Vagina (tissue), 2 donors: ENCODE results near the gene RIOK3. TPM values are rescaled to one million over a fixed set of nuclear protein-coding genes. Genes with fewer than 3 reads are reported as not detected.

ENCODE experiments used
- DNase-seq, 2 donors: peaks; one replicate each; pipeline ENCODE4 v3.0.0-alpha.2; 2017; ENCODE audit errors: extremely low spot score in 2 of 2
- H3K27ac ChIP-seq: fragments of 200-600 bp; sonication (generic); one replicate; pipeline ENCODE4 v1.5.1; 2019
- H3K27me3 ChIP-seq: fragments of 200-600 bp; sonication (generic); one replicate; pipeline ENCODE4 v1.5.1; 2019
- H3K36me3 ChIP-seq, 2 donors: fragments of 200-600 bp; sonication (generic); one replicate each; pipeline ENCODE4 v1.5.1; 2017 to 2019
- H3K4me1 ChIP-seq: fragments of 200-600 bp; sonication (generic); one replicate; pipeline ENCODE4 v1.5.1; 2019
- H3K4me3 ChIP-seq, 2 donors: fragments of 200-600 bp; sonication (generic); 1 replicate in 1 of 2; 2 replicates in 1 of 2; pipeline ENCODE4 v1.5.1; 2016 to 2019
- H3K9me3 ChIP-seq: fragments of 200-600 bp; sonication (generic); one replicate; pipeline ENCODE4 v1.5.1; 2019
- POLR2A ChIP-seq, 2 donors: fragments of 450-650 bp; IDR thresholded peaks; one replicate each; pipeline ENCODE4 v1.6.1; 2017; ENCODE audit warnings: antibody characterized with exemption in 2 of 2, mild to moderate bottlenecking in 2 of 2, moderate library complexity in 2 of 2
- POLR2AphosphoS5 ChIP-seq, 2 donors: sonication (generic); formaldehyde crosslinking; IDR thresholded peaks; one replicate each; pipeline ENCODE4 v1.9.0; 2017; ENCODE audit warnings: antibody characterized with exemption in 2 of 2, mild to moderate bottlenecking in 2 of 2, low read depth in 1 of 2; ENCODE audit not compliant: insufficient read depth in 1 of 2
- intact Hi-C: fragments of 100-400 bp; cut with DNase I; formaldehyde crosslinking; loops from one replicate; pipeline ENCODE4 v1.15.1; 2023
- total RNA-seq: library from RNA; depleted of rRNA; stranded (reverse); fragments of >200 nt; gene quantifications from one replicate; pipeline ENCODE4 v1.2.3, GENCODE V29; 2016
- TF ChIP-seq, protein P1 (sequence below), 3 experiments: fragments of 450-650 bp in 2 of 3; fragments of 200-600 bp in 1 of 3; sonication (generic) in 1 of 3; IDR thresholded peaks; one replicate each; pipeline ENCODE4 v1.5.1; 2017 to 2019; ENCODE audit warnings: antibody characterized with exemption in 3 of 3, mild to moderate bottlenecking in 2 of 3, moderate library complexity in 2 of 3

The RIOK3 gene
- total RNA-seq, 1 donor from 2014 or later = 96.7 TPM

DNA sequence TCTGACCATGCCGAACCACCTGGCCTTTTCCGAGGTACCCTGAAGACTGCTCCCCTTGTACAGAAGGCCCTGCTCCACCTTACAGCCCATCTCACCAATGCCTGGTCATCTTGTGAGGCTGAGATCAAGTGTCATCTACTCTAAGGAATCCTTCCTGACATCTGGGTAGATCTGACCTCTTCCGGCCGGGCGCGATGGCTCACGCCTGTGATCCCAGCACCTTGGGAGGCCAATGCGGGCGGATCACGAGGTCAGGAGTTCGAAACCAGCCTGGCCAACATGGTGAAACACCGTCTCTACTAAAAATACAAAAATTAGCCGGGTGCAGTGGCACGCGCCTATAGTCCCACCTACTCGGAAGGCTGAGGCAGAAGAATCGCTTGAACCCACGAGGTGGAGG, 2.1 kb upstream of the RIOK3 start:
- H3K36me3 ChIP-seq = no peaks in the 10 kb centered on the region
- TF ChIP-seq POLR2A (IDR thresholded peaks at IDR 0.05) = no peak
- TF ChIP-seq POLR2AphosphoS5 (IDR thresholded peaks at IDR 0.05; ENCODE audit: insufficient read depth in 1 of 2, low read depth in 1 of 2) = no peak
- TF ChIP-seq, protein P1, sequence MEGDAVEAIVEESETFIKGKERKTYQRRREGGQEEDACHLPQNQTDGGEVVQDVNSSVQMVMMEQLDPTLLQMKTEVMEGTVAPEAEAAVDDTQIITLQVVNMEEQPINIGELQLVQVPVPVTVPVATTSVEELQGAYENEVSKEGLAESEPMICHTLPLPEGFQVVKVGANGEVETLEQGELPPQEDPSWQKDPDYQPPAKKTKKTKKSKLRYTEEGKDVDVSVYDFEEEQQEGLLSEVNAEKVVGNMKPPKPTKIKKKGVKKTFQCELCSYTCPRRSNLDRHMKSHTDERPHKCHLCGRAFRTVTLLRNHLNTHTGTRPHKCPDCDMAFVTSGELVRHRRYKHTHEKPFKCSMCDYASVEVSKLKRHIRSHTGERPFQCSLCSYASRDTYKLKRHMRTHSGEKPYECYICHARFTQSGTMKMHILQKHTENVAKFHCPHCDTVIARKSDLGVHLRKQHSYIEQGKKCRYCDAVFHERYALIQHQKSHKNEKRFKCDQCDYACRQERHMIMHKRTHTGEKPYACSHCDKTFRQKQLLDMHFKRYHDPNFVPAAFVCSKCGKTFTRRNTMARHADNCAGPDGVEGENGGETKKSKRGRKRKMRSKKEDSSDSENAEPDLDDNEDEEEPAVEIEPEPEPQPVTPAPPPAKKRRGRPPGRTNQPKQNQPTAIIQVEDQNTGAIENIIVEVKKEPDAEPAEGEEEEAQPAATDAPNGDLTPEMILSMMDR (IDR thresholded peaks at IDR 0.05) = no peak
- no peak for DNase-seq
- H3K27me3 ChIP-seq = no peaks in the 10 kb centered on the region
- peaks cover 33% of the 10 kb centered on the region for H3K4me1 ChIP-seq
- no peak overlapping the region for H3K27ac ChIP-seq
- intact Hi-C loops = no loop called here
- H3K4me3 ChIP-seq = no peak overlapping the region
- H3K9me3 ChIP-seq = no peaks in the 10 kb centered on the region

DNA sequence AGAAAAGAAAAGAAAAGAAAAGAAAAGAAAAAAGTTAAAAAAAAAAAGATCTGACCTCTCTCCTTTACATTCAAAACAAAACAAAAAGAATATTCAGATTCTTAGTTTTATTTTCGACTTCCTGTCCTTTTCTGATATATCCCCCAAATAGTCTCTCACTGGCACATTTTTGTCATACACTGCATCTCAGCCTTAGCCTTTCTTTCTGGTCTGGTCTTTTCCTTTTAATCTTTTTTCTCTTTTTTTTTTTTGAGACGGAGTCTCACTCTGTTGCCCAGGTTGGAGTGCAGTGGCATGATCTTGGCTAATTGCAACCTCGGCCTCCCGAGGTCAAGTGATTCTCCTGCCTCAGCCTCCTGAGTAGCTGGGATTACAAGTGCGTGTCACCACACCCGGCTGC, 1.6 kb upstream of the RIOK3 start:
- DNase-seq = no peak
- intact Hi-C loops = no loop called here
- Histone ChIP-seq H3K27me3 (no peaks in the 10 kb centered on the region), H3K36me3 (no peaks in the 10 kb centered on the region), H3K27ac (peak overlapping the region; percentile 94), H3K9me3 (no peaks in the 10 kb centered on the region), H3K4me3 (no peak overlapping the region), H3K4me1 (peaks cover 38% of the 10 kb centered on the region)
- TF ChIP-seq, protein P1 (IDR thresholded peaks at IDR 0.05) = no peak
- TF ChIP-seq POLR2A (IDR thresholded peaks at IDR 0.05) (no peak), POLR2AphosphoS5 (IDR thresholded peaks at IDR 0.05; ENCODE audit: insufficient read depth in 1 of 2, low read depth in 1 of 2) (no peak)

DNA sequence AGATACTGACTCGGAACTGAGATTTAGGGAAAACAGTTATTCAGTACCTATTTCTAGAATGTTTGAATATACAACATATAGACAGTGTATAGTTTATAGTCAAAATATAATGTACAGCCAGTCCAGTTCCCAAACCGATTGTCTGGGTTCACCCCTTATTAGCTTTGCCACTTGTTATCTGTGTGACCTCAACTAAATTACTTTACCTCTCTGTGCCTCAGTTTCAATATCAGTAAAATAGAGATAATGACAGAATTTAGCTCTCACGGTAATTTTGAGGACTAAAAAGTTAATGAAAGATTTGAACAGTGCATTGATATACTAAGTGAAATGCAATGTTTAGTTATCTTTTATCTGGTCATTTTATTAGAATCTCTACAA, 750 bp upstream of the RIOK3 start:
- DNase-seq = no peak
- no peaks in the 10 kb centered on the region for H3K9me3 ChIP-seq
- H3K27ac ChIP-seq = peak overlapping the region; percentile 94
- no peaks in the 10 kb centered on the region for H3K27me3 ChIP-seq
- peaks cover 46% of the 10 kb centered on the region for H3K4me1 ChIP-seq
- intact Hi-C loops = no loop called here
- no peaks in the 10 kb centered on the region for H3K36me3 ChIP-seq
- peak overlapping the region; percentile 80 to 97 for H3K4me3 ChIP-seq
- TF ChIP-seq POLR2A (IDR thresholded peaks at IDR 0.05) (no peak), POLR2AphosphoS5 (IDR thresholded peaks at IDR 0.05; ENCODE audit: insufficient read depth in 1 of 2, low read depth in 1 of 2) (no peak)
- TF ChIP-seq, protein P1 (IDR thresholded peaks at IDR 0.05) = no peak

DNA sequence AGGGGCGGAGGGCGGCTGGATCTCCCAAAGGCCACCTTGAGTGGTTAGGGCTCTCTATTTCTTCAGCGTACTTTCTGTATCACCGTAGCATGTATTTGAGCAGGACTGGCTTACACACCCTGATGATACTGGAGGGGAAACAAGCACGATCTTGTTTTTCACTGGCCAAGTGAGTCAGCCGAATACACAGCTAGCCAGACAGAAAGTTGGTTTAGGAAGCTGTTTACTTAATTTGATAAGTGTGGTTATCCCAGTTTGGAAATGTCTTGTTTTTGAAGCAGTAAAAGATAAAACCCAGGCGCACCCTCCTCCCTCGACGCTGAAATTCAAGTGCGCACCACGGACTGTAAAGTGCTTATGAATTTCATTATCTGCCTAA, 582 bp downstream of the RIOK3 start:
- peaks cover 59% of the 10 kb centered on the region for H3K4me1 ChIP-seq

DNA sequence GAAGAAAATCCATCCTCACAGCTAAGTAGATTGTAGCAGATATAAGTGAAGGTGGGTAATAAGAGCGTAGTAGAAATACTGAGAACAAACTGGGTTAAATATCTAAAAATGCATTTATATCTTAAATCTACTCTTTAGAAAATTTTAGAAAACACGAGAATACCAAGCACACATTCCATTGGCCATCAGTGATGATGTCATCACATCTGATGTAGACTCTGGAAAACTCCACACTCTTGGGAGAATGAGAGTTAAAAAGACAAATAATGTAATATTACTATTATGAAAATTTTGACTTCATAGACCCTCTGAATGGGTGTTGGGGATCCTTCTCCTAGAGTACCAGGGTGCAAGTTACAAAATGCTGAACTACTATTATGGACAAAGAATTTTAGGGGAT, 3.7 kb downstream of the RIOK3 start:
- DNase-seq = no peak
- Histone ChIP-seq H3K27me3 (no peaks in the 10 kb centered on the region), H3K4me3 (no peak overlapping the region), H3K4me1 (peaks cover 91% of the 10 kb centered on the region), H3K27ac (no peak overlapping the region), H3K36me3 (no peaks in the 10 kb centered on the region), H3K9me3 (no peaks in the 10 kb centered on the region)
- TF ChIP-seq POLR2A (IDR thresholded peaks at IDR 0.05) = no peak
- TF ChIP-seq, protein P1 (IDR thresholded peaks at IDR 0.05) = no peak
- TF ChIP-seq POLR2AphosphoS5 (IDR thresholded peaks at IDR 0.05; ENCODE audit: insufficient read depth in 1 of 2, low read depth in 1 of 2) = no peak
- intact Hi-C loops = no loop called here

More for the DNA sequence above, 582 bp downstream of the RIOK3 start:
- TF ChIP-seq POLR2AphosphoS5 (IDR thresholded peaks at IDR 0.05; ENCODE audit: insufficient read depth in 1 of 2, low read depth in 1 of 2) (no peak), POLR2A (IDR thresholded peaks at IDR 0.05) (no peak)
- TF ChIP-seq, protein P1 (IDR thresholded peaks at IDR 0.05) = no peak
- Histone ChIP-seq H3K4me3 (peak overlapping the region; percentile 80 to 97), H3K36me3 (no peaks in the 10 kb centered on the region), H3K9me3 (no peaks in the 10 kb centered on the region), H3K27ac (peak overlapping the region; percentile 94), H3K27me3 (no peaks in the 10 kb centered on the region)
- intact Hi-C loops = no loop called here
- DNase-seq = no peak
